T-cell (primary cell): Measurements from ENCODE around the gene RUSF1. TPM values are rescaled to one million over a fixed set of nuclear protein-coding genes. Genes with fewer than 3 reads are reported as not detected.

Experiments
- ATAC-seq, 4 experiments: fragments of 200-7000 bp in 3 of 4; fragments of 150-1000 bp in 1 of 4; cut with Tn5 transposase; replicated peaks in 1 of 4; 1 replicate in 3 of 4; 2 replicates in 1 of 4; pipeline ENCODE4 v1.10.0; 2021; ENCODE audit warnings: moderate library complexity in 3 of 4, mild to moderate bottlenecking in 2 of 4, moderate number of reproducible peaks in 1 of 4
- CTCF ChIA-PET, 2 donors: fragments of 300-600 bp; sonication (Branson Sonifier 250); formaldehyde crosslinking; loops; one replicate each; lab custom pipeline; 2022; ENCODE audit warnings: antibody characterized with exemption in 2 of 2; lab: Charles Lee
- POLR2A ChIA-PET, 2 donors: fragments of 300-600 bp; sonication (Branson Sonifier 250); formaldehyde crosslinking; loops; one replicate each; lab custom pipeline; 2022; ENCODE audit warnings: antibody characterized with exemption in 2 of 2; lab: Charles Lee
- DNase-seq, 35 experiments: peaks; one replicate each; pipeline versions ENCODE4 v3.0.0 to v3.0.0-alpha.2; 2013 to 2023
- H3K27ac ChIP-seq: one replicate; pipeline ENCODE4 v1.5.1; 2013; ENCODE audit warnings: low read length
- H3K27me3 ChIP-seq, 2 experiments: replicated peaks in 1 of 2; 1 replicate in 1 of 2; 2 replicates in 1 of 2; pipeline versions ENCODE4 v1.6.1 to v1.7.0; 2013; ENCODE audit warnings: low read length in 1 of 2, mixed read lengths in 1 of 2; ENCODE audit not compliant: control insufficient read depth in 2 of 2, insufficient read depth in 2 of 2; ENCODE audit errors: extremely low read depth in 1 of 2
- H3K36me3 ChIP-seq, 2 donors: 1 replicate in 1 of 2; 2 replicates in 1 of 2; pipeline versions ENCODE4 v1.6.1 to v1.7.0; 2013; ENCODE audit warnings: low read length in 1 of 2; ENCODE audit not compliant: control insufficient read depth in 2 of 2, insufficient read depth in 1 of 2; ENCODE audit errors: extremely low read depth in 1 of 2
- H3K4me1 ChIP-seq, 2 experiments: 1 replicate in 1 of 2; 2 replicates in 1 of 2; pipeline versions ENCODE4 v1.6.1 to v1.7.0; 2013; ENCODE audit warnings: low read length in 2 of 2, mixed read lengths in 1 of 2; ENCODE audit not compliant: insufficient read depth in 2 of 2, control insufficient read depth in 1 of 2; ENCODE audit errors: extremely low read depth in 1 of 2
- H3K4me3 ChIP-seq, 2 donors: 1 replicate in 1 of 2; 2 replicates in 1 of 2; pipeline versions ENCODE4 v1.5.1 to v1.7.0; 2013; ENCODE audit warnings: mild to moderate bottlenecking in 2 of 2, low read length in 1 of 2, moderate library complexity in 1 of 2; ENCODE audit not compliant: control insufficient read depth in 1 of 2; ENCODE audit errors: extremely low read depth in 1 of 2
- H3K9me3 ChIP-seq: 2 replicates; pipeline ENCODE4 v1.7.0; 2013
- H3K27ac Mint-ChIP-seq, 2 donors: one replicate each; pipeline ENCODE4 v1.8.0; 2020 to 2021; ENCODE audit warnings: mild to moderate bottlenecking in 2 of 2, mixed read lengths in 2 of 2
- H3K27me3 Mint-ChIP-seq, 2 donors: one replicate each; pipeline ENCODE4 v1.8.0; 2021 to 2022; ENCODE audit warnings: mixed read lengths in 2 of 2
- H3K36me3 Mint-ChIP-seq: one replicate; pipeline ENCODE4 v1.8.0; 2021; ENCODE audit warnings: mixed read lengths
- H3K4me1 Mint-ChIP-seq, 3 donors: one replicate each; pipeline ENCODE4 v1.8.0; 2020 to 2022; ENCODE audit warnings: mixed read lengths in 3 of 3, mild to moderate bottlenecking in 1 of 3
- H3K4me3 Mint-ChIP-seq, 3 donors: one replicate each; pipeline ENCODE4 v1.8.0; 2020 to 2022; ENCODE audit warnings: mild to moderate bottlenecking in 3 of 3, mixed read lengths in 3 of 3, moderate library complexity in 3 of 3
- H3K9me3 Mint-ChIP-seq, 3 donors: one replicate each; pipeline ENCODE4 v1.8.0; 2020 to 2022; ENCODE audit warnings: mixed read lengths in 3 of 3
- WGBS: methylation state at CpG from one replicate; pipeline ENCODE4 v1.1.5; 2013; ENCODE audit warnings: missing lambda C conversion rate; ENCODE audit not compliant: insufficient coverage; 5-methylcytosine and 5-hydroxymethylcytosine counted together
- total RNA-seq, 35 experiments: library from RNA in 6 of 35; stranded (reverse) in 6 of 35; fragments of 120-200 nt in 1 of 35; gene quantifications; one replicate each; pipeline versions ENCODE4 v1.2.1 to v1.2.4 and lab custom pipeline; 2013 to 2026

Gene RUSF1
- total RNA-seq, 5 donors from 2014 or later (not counting 1 experiment from before 2014, with no cell fraction given) = 65.4 to 125 (median 107) TPM

- peaks cover 21 to 60% of the 10 kb centered on the region in 2 experiments for H3K4me1 ChIP-seq
- peaks cover 41 to 57% (median 52%) of the 10 kb centered on the region in 3 donors for H3K4me1 Mint-ChIP-seq
These were observed 49.9 kb downstream of the RUSF1 start for GRCh38 chr16:31458073-31458843.

GRCh38 chr16:31456988-31457360 lies 51.2 kb downstream of the RUSF1 start:
- Mint-ChIP-seq H3K4me1 (peaks cover 42 to 62% (median 52%) of the 10 kb centered on the region in 3 donors), H3K4me3 (peak overlapping the region in 2 of 3 donors; percentile 17 to 87), H3K9me3 (no peaks in the 10 kb centered on the region), H3K27ac (peak overlapping the region in 1 of 2 donors; percentile 61), H3K27me3 (no peaks in the 10 kb centered on the region), H3K36me3 (no peaks in the 10 kb centered on the region)
- H3K4me1 ChIP-seq = peaks cover 21 to 60% of the 10 kb centered on the region in 2 experiments
- 81% methylated on average over 5 of the region's 8 CpGs for WGBS
- ChIA-PET POLR2A (interaction anchor here in 1 of 2 donors (1.1 kb wide), 1 partner anchor 315 kb away, joined by 3 read pairs; no protein-coding TSS in a partner anchor), CTCF (interaction anchor here in 1 of 2 donors (1.2 kb wide), 1 partner anchor 412 kb away, joined by 3 read pairs; no protein-coding TSS in a partner anchor)
- H3K9me3 ChIP-seq = no peaks in the 10 kb centered on the region
- no peak overlapping the region for H3K27ac ChIP-seq
- no peak for DNase-seq
- no peaks in the 10 kb centered on the region for H3K27me3 ChIP-seq
- H3K36me3 ChIP-seq = peaks cover 0 to 4% of the 10 kb centered on the region in 2 donors
- ATAC-seq = no peak
- H3K4me3 ChIP-seq = no peak overlapping the region

More at GRCh38 chr16:31458073-31458843, 49.9 kb downstream of the RUSF1 start:
- H3K36me3 ChIP-seq = peaks cover 6 to 14% of the 10 kb centered on the region in 2 donors
- CTCF ChIA-PET = interaction anchor here (0.5 to 1.3 kb wide), 4 partner anchors 30 to 808 kb away, joined by 3 read pairs; partner anchors contain the start of gene ZNF267 (in 1 of the 2)
- peak overlapping the region; percentile 81 to 88 for H3K4me3 ChIP-seq
- H3K27me3 Mint-ChIP-seq = no peaks in the 10 kb centered on the region
- WGBS = 2% methylated on average over 39 of the region's 42 CpGs
- DNase-seq = peak; percentile 23 to 77 (median 58)
- POLR2A ChIA-PET = interaction anchor here in 1 of 2 donors (1.1 kb wide), 1 partner anchor 316 kb away, joined by 3 read pairs; no protein-coding TSS in a partner anchor
- no peaks in the 10 kb centered on the region for H3K9me3 ChIP-seq
- no peaks in the 10 kb centered on the region for H3K27me3 ChIP-seq
- H3K27ac Mint-ChIP-seq = peak overlapping the region; percentile 90 to 99
- no peaks in the 10 kb centered on the region for H3K36me3 Mint-ChIP-seq
- peak overlapping the region; percentile 97 for H3K27ac ChIP-seq
- H3K9me3 Mint-ChIP-seq = no peaks in the 10 kb centered on the region
- peak overlapping the region; percentile 87 to 90 (median 89) for H3K4me3 Mint-ChIP-seq
- no peak for ATAC-seq

- Histone ChIP-seq H3K36me3 (peaks cover 0 to 4% of the 10 kb centered on the region in 2 donors), H3K4me3 (no peak overlapping the region), H3K27ac (no peak overlapping the region), H3K9me3 (no peaks in the 10 kb centered on the region), H3K4me1 (peaks cover 21 to 52% of the 10 kb centered on the region in 2 experiments), H3K27me3 (no peaks in the 10 kb centered on the region)
- peak overlapping the region; percentile 63 to 80 for H3K27ac Mint-ChIP-seq
- H3K27me3 Mint-ChIP-seq = no peaks in the 10 kb centered on the region
- WGBS = 59% methylated on average over 9 of the region's 17 CpGs
- ATAC-seq = no peak
- CTCF ChIA-PET = interaction anchor here (0.6 to 1.0 kb wide), 6 partner anchors 29 to 422 kb away, joined by 3 to 4 read pairs (median 4); partner anchors contain the start of gene ZNF267 (in 1 of the 2)
- no peaks in the 10 kb centered on the region for H3K9me3 Mint-ChIP-seq
- peak overlapping the region in 1 of 3 donors; percentile 31 for H3K4me3 Mint-ChIP-seq
- peaks cover 40 to 63% (median 51%) of the 10 kb centered on the region in 3 donors for H3K4me1 Mint-ChIP-seq
- peak in 7 of 35 experiments; percentile 12 to 52 (median 25) for DNase-seq
- H3K36me3 Mint-ChIP-seq = no peaks in the 10 kb centered on the region
- POLR2A ChIA-PET = no interaction called here
These were observed 52.4 kb downstream of the RUSF1 start for GRCh38 chr16:31455601-31456314.

- H3K27ac Mint-ChIP-seq = peak overlapping the region; percentile 48 to 55
- POLR2A ChIA-PET = no interaction called here
These were observed 54.7 kb downstream of the RUSF1 start for GRCh38 chr16:31453255-31454204.

GRCh38 chr16:31452631-31453106 lies 55.5 kb downstream of the RUSF1 start:
- Histone ChIP-seq H3K27ac (no peak overlapping the region), H3K27me3 (no peaks in the 10 kb centered on the region), H3K36me3 (peaks cover 0 to 4% of the 10 kb centered on the region in 2 donors), H3K4me3 (no peak overlapping the region), H3K4me1 (peaks cover 6 to 29% of the 10 kb centered on the region in 2 experiments), H3K9me3 (no peaks in the 10 kb centered on the region)
- peaks cover 24 to 47% (median 35%) of the 10 kb centered on the region in 3 donors for H3K4me1 Mint-ChIP-seq
- no peaks in the 10 kb centered on the region for H3K9me3 Mint-ChIP-seq
- no peaks in the 10 kb centered on the region for H3K36me3 Mint-ChIP-seq
- WGBS = no CpG with 5 or more reads among the region's 3 CpGs
- ATAC-seq = no peak
- POLR2A ChIA-PET = no interaction called here
- DNase-seq = no peak
- no peaks in the 10 kb centered on the region for H3K27me3 Mint-ChIP-seq
- no peak overlapping the region for H3K4me3 Mint-ChIP-seq
- H3K27ac Mint-ChIP-seq = no peak overlapping the region
- CTCF ChIA-PET = no interaction called here

More at GRCh38 chr16:31453255-31454204, 54.7 kb downstream of the RUSF1 start:
- peaks cover 30 to 53% (median 42%) of the 10 kb centered on the region in 3 donors for H3K4me1 Mint-ChIP-seq
- Histone ChIP-seq H3K27ac (no peak overlapping the region), H3K4me3 (no peak overlapping the region), H3K27me3 (no peaks in the 10 kb centered on the region), H3K36me3 (peaks cover 0 to 4% of the 10 kb centered on the region in 2 donors), H3K4me1 (peaks cover 13 to 38% of the 10 kb centered on the region in 2 experiments), H3K9me3 (no peaks in the 10 kb centered on the region)
- H3K9me3 Mint-ChIP-seq = no peaks in the 10 kb centered on the region
- H3K4me3 Mint-ChIP-seq = no peak overlapping the region
- H3K36me3 Mint-ChIP-seq = no peaks in the 10 kb centered on the region
- 94% methylated on average over 13 of the region's 20 CpGs for WGBS
- CTCF ChIA-PET = no interaction called here
- ATAC-seq = no peak
- no peak for DNase-seq
- no peaks in the 10 kb centered on the region for H3K27me3 Mint-ChIP-seq
